Naive thymus-derived CD8-positive, alpha-beta T cell (primary cell): ENCODE results near the gene MID1. TPM values are rescaled to one million over a fixed set of nuclear protein-coding genes. Genes with fewer than 3 reads are reported as not detected.
"Not testable (repeated sequence)": the region's sequence is repeated elsewhere in the genome, so short reads cannot be mapped to it uniquely, and the experiment has no call there.

Experiments used
- ATAC-seq, 2 donors: fragments of 150-1000 bp; cut with Tn5 transposase in 1 of 2; sonication (Bioruptor Pico), chemical (Tn5 transposase) in 1 of 2; 1 replicate in 1 of 2; 2 replicates in 1 of 2; pipeline ENCODE4 v1.10.0; 2021; ENCODE audit warnings: mild to moderate bottlenecking in 2 of 2, moderate library complexity in 2 of 2
- POLR2A ChIA-PET: fragments of 350-600 bp; sonication (Branson Sonifier 250); formaldehyde crosslinking; loops from one replicate; lab custom pipeline; 2021; ENCODE audit warnings: antibody characterized with exemption; lab: Charles Lee
- DNase-seq, 10 donors: peaks; one replicate each; pipeline versions ENCODE4 v3.0.0 to v3.0.0-alpha.2; 2020 to 2022
- H3K27ac Mint-ChIP-seq, 10 donors: one replicate each; pipeline ENCODE4 v1.8.0; 2020 to 2022; ENCODE audit warnings: mild to moderate bottlenecking in 10 of 10, mixed read lengths in 10 of 10, moderate library complexity in 4 of 10, inconsistent platforms in 1 of 10
- H3K27me3 Mint-ChIP-seq, 5 donors: one replicate each; pipeline ENCODE4 v1.8.0; 2021 to 2022; ENCODE audit warnings: mixed read lengths in 5 of 5
- H3K36me3 Mint-ChIP-seq, 3 donors: one replicate each; pipeline ENCODE4 v1.8.0; 2020 to 2022; ENCODE audit warnings: mixed read lengths in 3 of 3, mild to moderate bottlenecking in 2 of 3, inconsistent platforms in 1 of 3
- H3K4me1 Mint-ChIP-seq, 4 donors: one replicate each; pipeline ENCODE4 v1.8.0; 2021 to 2022; ENCODE audit warnings: mixed read lengths in 4 of 4
- H3K4me3 Mint-ChIP-seq, 10 donors: one replicate each; pipeline ENCODE4 v1.8.0; 2020 to 2022; ENCODE audit warnings: mild to moderate bottlenecking in 10 of 10, mixed read lengths in 10 of 10, moderate library complexity in 6 of 10, inconsistent platforms in 1 of 10
- H3K9me3 Mint-ChIP-seq, 9 donors: one replicate each; pipeline ENCODE4 v1.8.0; 2020 to 2022; ENCODE audit warnings: mixed read lengths in 9 of 9, mild to moderate bottlenecking in 3 of 9, inconsistent platforms in 1 of 9, moderate library complexity in 1 of 9
- polyA plus RNA-seq, 3 donors: library from polyadenylated mRNA; unstranded; fragments of 300-500 nt; fragmentation: Illumina TruSeq; gene quantifications; one replicate each; pipeline ENCODE4 v1.2.3, GENCODE V29; 2021
- total RNA-seq, 8 experiments: library from RNA in 2 of 8; stranded (reverse) in 2 of 8; gene quantifications; one replicate each; pipeline ENCODE4 v1.2.3 and lab custom pipeline; 2021 to 2026

Gene MID1
- total and polyA plus RNA-seq, 5 experiments from 2014 or later, result 0.31 TPM; not detected in 4

DNA sequence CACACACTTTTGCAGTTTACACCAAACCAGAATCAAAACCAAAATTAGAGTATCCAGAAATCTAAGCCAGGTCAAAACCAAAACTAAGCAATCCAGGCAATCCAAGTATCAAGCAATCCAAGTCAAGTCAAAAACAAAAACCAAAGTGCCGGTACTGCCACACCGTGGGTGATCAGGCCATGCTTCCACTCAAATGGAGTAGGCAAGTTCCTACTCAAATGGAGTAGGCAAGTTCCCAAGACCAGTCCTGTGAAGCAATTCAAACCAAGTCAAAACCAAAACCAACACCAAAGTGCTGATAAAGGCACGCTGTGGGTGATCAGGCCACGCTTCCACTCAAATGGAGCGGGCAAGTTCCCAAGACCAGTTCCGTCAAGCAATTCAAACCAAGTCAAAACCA, 31.3 kb downstream of the MID1 start:
- Mint-ChIP-seq H3K9me3 (peaks cover 0 to 35% (median 8%) of the 10 kb centered on the region in 9 donors), H3K36me3 (peaks cover 0 to 16% (median 0%) of the 10 kb centered on the region in 3 donors), H3K27ac (no peak overlapping the region), H3K27me3 (peaks cover 0 to 3% (median 0%) of the 10 kb centered on the region in 5 donors), H3K4me3 (no peak overlapping the region), H3K4me1 (no peaks in the 10 kb centered on the region)
- no peak for ATAC-seq
- DNase-seq, result no peak
- POLR2A ChIA-PET, result no interaction called here

- H3K4me3 Mint-ChIP-seq, DNase-seq, ATAC-seq, POLR2A ChIA-PET, H3K27ac Mint-ChIP-seq, H3K4me1 Mint-ChIP-seq, H3K27me3 Mint-ChIP-seq: not testable (repeated sequence)
- Mint-ChIP-seq H3K36me3 (peaks cover 0 to 18% (median 0%) of the 10 kb centered on the region in 3 donors), H3K9me3 (peaks cover 0 to 47% (median 8%) of the 10 kb centered on the region in 9 donors)
Measured at GRCh38 chrX:10584882-10585281, 35.5 kb downstream of the MID1 start.

DNA sequence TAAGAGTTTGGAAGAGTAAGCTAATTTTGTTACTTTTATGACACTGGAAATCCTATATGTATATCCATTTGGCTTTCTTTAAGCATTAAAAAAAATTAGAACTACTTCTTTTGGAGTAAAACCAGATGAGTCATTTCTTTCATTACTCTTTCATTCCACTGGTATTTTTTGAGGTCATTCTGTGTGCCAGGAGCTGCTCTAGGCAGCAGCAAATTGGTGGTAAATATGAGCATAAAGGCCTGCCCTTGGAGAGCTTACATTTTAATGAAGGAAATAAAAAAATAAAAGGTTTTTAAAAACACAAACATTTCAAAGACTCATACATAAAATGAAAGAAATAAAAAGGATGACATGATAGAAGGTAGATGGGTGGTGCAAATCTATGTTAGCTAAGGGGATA, 37.4 kb downstream of the MID1 start:
- no peak for DNase-seq
- H3K27ac Mint-ChIP-seq, result no peak overlapping the region
- H3K36me3 Mint-ChIP-seq, result peaks cover 0 to 18% (median 0%) of the 10 kb centered on the region in 3 donors
- H3K9me3 Mint-ChIP-seq, result peaks cover 0 to 43% (median 8%) of the 10 kb centered on the region in 9 donors
- H3K27me3 Mint-ChIP-seq, result no peaks in the 10 kb centered on the region
- POLR2A ChIA-PET, result no interaction called here
- no peak overlapping the region for H3K4me3 Mint-ChIP-seq
- no peaks in the 10 kb centered on the region for H3K4me1 Mint-ChIP-seq
- ATAC-seq, result no peak

- Mint-ChIP-seq H3K36me3 (peaks cover 0 to 18% (median 0%) of the 10 kb centered on the region in 3 donors), H3K4me3 (no peak overlapping the region), H3K4me1 (no peaks in the 10 kb centered on the region), H3K27me3 (no peaks in the 10 kb centered on the region), H3K9me3 (peaks cover 0 to 43% (median 8%) of the 10 kb centered on the region in 9 donors), H3K27ac (no peak overlapping the region)
- ATAC-seq (no peak), DNase-seq (no peak)
- POLR2A ChIA-PET, result no interaction called here
Measured at GRCh38 chrX:10582215-10582733, 38.1 kb downstream of the MID1 start.

GRCh38 chrX:10579112-10580011, 41.0 kb downstream of the MID1 start:
- Mint-ChIP-seq H3K27me3 (peaks cover 0 to 2% (median 0%) of the 10 kb centered on the region in 5 donors), H3K4me1 (no peaks in the 10 kb centered on the region), H3K9me3 (peaks cover 0 to 15% (median 4%) of the 10 kb centered on the region in 9 donors), H3K36me3 (peaks cover 0 to 4% (median 0%) of the 10 kb centered on the region in 3 donors), H3K27ac (no peak overlapping the region), H3K4me3 (no peak overlapping the region)
- no peak for DNase-seq
- no peak for ATAC-seq
- POLR2A ChIA-PET, result no interaction called here

DNA sequence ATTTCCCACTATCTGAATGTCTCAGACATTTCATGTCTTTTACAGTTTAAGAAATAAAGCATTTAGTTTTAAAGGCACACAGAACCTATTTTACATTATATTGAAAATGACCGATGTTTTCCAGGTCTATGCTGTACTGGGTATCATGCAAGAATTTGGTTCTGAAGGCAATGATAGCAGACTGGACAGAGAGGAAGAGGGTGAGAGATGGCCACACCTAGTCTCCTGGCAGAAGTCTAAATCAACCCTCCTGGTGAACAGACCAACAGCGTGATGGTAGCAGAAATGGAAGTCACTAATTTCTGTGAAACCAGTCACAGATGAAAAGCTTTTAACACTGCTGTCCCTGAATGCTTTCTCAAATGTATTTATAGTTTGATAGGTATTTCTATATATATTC, 41.9 kb downstream of the MID1 start:
- ATAC-seq (no peak), DNase-seq (no peak)
- Mint-ChIP-seq H3K27ac (no peak overlapping the region), H3K27me3 (peaks cover 0 to 2% (median 0%) of the 10 kb centered on the region in 5 donors), H3K9me3 (peaks cover 0 to 10% (median 0%) of the 10 kb centered on the region in 9 donors), H3K36me3 (no peaks in the 10 kb centered on the region), H3K4me1 (no peaks in the 10 kb centered on the region), H3K4me3 (no peak overlapping the region)
- POLR2A ChIA-PET, result no interaction called here

GRCh38 chrX:10577853-10578252, 42.5 kb downstream of the MID1 start:
- Mint-ChIP-seq H3K27me3 (peaks cover 0 to 2% (median 0%) of the 10 kb centered on the region in 5 donors), H3K27ac (no peak overlapping the region), H3K36me3 (no peaks in the 10 kb centered on the region), H3K4me1 (no peaks in the 10 kb centered on the region), H3K4me3 (no peak overlapping the region), H3K9me3 (peaks cover 0 to 10% (median 0%) of the 10 kb centered on the region in 9 donors)
- DNase-seq, result no peak
- POLR2A ChIA-PET, result no interaction called here
- ATAC-seq, result no peak

DNA sequence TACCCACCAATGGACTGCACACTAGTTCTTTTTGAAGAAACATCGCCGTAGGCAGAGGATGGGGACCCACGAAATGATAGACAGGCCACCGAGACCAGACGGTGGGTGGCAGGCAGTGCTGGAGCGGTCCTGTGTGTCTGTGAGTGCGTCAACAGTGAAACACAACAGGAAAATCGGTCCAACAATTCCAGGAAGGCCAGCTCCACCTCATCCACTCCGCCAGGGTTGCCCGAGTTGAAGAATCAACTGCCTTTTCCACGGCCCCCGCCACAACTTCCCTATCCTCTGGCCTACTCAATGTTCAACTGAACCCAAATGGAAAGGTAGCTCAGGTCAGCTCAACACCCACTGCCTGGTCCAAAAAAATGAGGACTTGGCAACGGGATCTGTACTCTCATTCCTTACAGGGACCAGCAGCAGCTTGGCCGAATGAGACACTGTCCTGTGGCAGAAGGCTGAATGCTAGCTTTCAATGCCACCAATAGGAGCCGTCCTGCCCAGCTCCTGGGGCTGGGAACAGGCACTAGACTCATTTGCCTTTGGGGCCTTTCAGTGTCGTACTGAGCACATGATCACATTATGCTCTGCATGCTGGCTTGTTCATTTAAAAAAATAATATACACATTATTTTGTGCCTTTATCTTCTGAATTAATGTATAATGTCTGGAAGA, 43.5 kb downstream of the MID1 start:
- Mint-ChIP-seq H3K27ac (no peak overlapping the region), H3K36me3 (no peaks in the 10 kb centered on the region), H3K4me1 (no peaks in the 10 kb centered on the region), H3K4me3 (no peak overlapping the region), H3K9me3 (peaks cover 0 to 9% (median 0%) of the 10 kb centered on the region in 9 donors), H3K27me3 (peaks cover 0 to 2% (median 0%) of the 10 kb centered on the region in 5 donors)
- no peak for DNase-seq
- ATAC-seq, result no peak
- POLR2A ChIA-PET, result no interaction called here

DNA sequence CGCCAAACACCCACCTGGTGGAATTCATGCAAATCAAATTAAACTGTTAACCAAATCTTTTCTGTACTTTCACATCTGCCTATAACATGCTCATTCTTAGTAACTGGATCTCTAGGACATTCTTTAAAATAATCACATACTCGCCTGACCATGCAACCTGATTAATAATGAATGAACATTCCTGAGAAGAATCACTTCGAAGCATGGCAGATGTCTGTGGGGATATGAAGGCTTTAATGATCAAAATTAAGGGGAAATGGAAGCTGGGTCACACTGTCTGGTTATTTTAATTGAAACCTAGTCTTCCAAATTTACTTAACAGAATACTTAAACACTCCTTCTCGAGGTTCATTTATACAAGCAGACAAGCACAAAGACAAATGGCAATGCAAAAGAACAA, 44.2 kb downstream of the MID1 start:
- Mint-ChIP-seq H3K36me3 (no peaks in the 10 kb centered on the region), H3K4me1 (no peaks in the 10 kb centered on the region), H3K27ac (no peak overlapping the region), H3K27me3 (peaks cover 0 to 2% (median 0%) of the 10 kb centered on the region in 5 donors), H3K4me3 (no peak overlapping the region), H3K9me3 (peaks cover 0 to 6% (median 0%) of the 10 kb centered on the region in 9 donors)
- POLR2A ChIA-PET, result no interaction called here
- ATAC-seq, result no peak
- DNase-seq, result no peak

DNA sequence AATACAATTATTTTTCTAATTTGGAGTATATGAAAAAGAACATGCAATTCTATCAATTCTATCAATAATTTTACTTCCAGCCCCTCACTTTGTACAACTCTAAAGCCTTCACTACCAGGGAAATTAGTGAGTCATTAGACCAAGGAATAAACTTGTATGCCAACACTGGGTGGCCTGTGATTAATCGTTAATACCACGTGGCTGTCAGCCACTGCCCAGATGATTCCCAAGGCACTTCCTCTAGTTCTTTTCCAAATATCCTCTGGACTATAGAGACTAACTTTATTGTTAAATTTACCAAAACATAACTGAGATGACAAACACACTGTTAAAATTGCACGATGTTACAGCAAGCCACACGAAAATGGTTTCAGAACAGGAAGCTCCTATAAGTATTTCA, 45.7 kb downstream of the MID1 start:
- ATAC-seq (no peak), DNase-seq (no peak)
- H3K4me3 Mint-ChIP-seq, result no peak overlapping the region
- peaks cover 0 to 8% (median 0%) of the 10 kb centered on the region in 9 donors for H3K9me3 Mint-ChIP-seq
- no peaks in the 10 kb centered on the region for H3K36me3 Mint-ChIP-seq
- H3K27me3 Mint-ChIP-seq, result peaks cover 0 to 2% (median 0%) of the 10 kb centered on the region in 5 donors
- POLR2A ChIA-PET, result no interaction called here
- H3K27ac Mint-ChIP-seq, result no peak overlapping the region
- no peaks in the 10 kb centered on the region for H3K4me1 Mint-ChIP-seq

DNA sequence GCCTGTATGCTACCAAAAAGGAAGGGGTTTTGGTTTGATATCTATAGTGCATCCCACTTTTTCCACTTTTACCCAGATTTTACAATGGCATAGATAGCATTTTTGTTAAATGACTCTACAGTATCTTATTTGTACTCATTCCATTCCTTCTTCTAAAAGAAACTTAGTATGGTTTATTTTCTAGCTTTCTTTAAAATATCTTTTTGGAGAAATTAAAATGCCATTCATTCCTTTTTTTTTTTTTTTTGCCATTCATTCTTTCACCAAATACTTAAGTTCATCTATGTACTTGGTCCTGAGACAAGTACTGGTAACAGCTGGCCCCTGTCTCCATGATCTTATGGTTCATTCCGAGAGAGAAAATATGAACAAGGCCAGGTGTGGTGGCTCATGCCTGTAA, 49.1 kb downstream of the MID1 start:
- peaks cover 0 to 11% (median 0%) of the 10 kb centered on the region in 9 donors for H3K9me3 Mint-ChIP-seq
- POLR2A ChIA-PET, result no interaction called here
- H3K27ac Mint-ChIP-seq, result no peak overlapping the region
- no peaks in the 10 kb centered on the region for H3K36me3 Mint-ChIP-seq
- H3K4me3 Mint-ChIP-seq, result no peak overlapping the region
- peaks cover 0 to 3% (median 2%) of the 10 kb centered on the region in 5 donors for H3K27me3 Mint-ChIP-seq
- ATAC-seq, result no peak
- no peak for DNase-seq
- no peaks in the 10 kb centered on the region for H3K4me1 Mint-ChIP-seq

- H3K27me3 Mint-ChIP-seq, result peaks cover 0 to 4% (median 2%) of the 10 kb centered on the region in 5 donors
- no peaks in the 10 kb centered on the region for H3K4me1 Mint-ChIP-seq
- no peaks in the 10 kb centered on the region for H3K36me3 Mint-ChIP-seq
- DNase-seq (no peak), ATAC-seq (no peak)
- POLR2A ChIA-PET, result no interaction called here
- no peak overlapping the region for H3K27ac Mint-ChIP-seq
- no peak overlapping the region for H3K4me3 Mint-ChIP-seq
- H3K9me3 Mint-ChIP-seq, result peaks cover 0 to 11% (median 0%) of the 10 kb centered on the region in 9 donors
Measured at GRCh38 chrX:10570601-10571000, 49.8 kb downstream of the MID1 start.

GRCh38 chrX:10569946-10570345, 50.4 kb downstream of the MID1 start:
- DNase-seq, result no peak
- POLR2A ChIA-PET, result no interaction called here
- no peak for ATAC-seq
- Mint-ChIP-seq H3K27me3 (peaks cover 0 to 4% (median 0%) of the 10 kb centered on the region in 5 donors), H3K4me3 (no peak overlapping the region), H3K36me3 (no peaks in the 10 kb centered on the region), H3K9me3 (peaks cover 0 to 11% (median 0%) of the 10 kb centered on the region in 9 donors), H3K4me1 (no peaks in the 10 kb centered on the region), H3K27ac (no peak overlapping the region)
